Suprapubic skin (tissue), 4 donors: ENCODE data around the gene GIMAP8. TPM values are rescaled to one million over a fixed set of nuclear protein-coding genes. Genes with fewer than 3 reads are reported as not detected.

Experiments used
- DNase-seq, 2 donors: peaks; one replicate each; pipeline ENCODE4 v3.0.0-alpha.2; 2019; ENCODE audit warnings: low spot score in 2 of 2
- H3K27ac ChIP-seq: fragments of 200-600 bp; sonication (generic); one replicate; pipeline ENCODE4 v1.5.1; 2019
- H3K27me3 ChIP-seq: fragments of 200-600 bp; sonication (generic); one replicate; pipeline ENCODE4 v1.5.1; 2019
- H3K36me3 ChIP-seq: fragments of 200-600 bp; sonication (generic); one replicate; pipeline ENCODE4 v1.5.1; 2019
- H3K4me1 ChIP-seq: fragments of 200-600 bp; sonication (generic); one replicate; pipeline ENCODE4 v1.5.1; 2019
- H3K4me3 ChIP-seq: fragments of 200-600 bp; sonication (generic); one replicate; pipeline ENCODE4 v1.5.1; 2019; ENCODE audit warnings: mild to moderate bottlenecking
- H3K9me3 ChIP-seq: fragments of 200-600 bp; sonication (generic); one replicate; pipeline ENCODE4 v1.5.1; 2019
- EP300 ChIP-seq: sonication (generic); formaldehyde crosslinking; IDR thresholded peaks from one replicate; pipeline ENCODE4 v1.6.1; 2017; ENCODE audit warnings: antibody characterized with exemption
- POLR2A ChIP-seq, 2 donors: fragments of 450-650 bp; IDR thresholded peaks; one replicate each; pipeline ENCODE4 v1.6.1; 2017; ENCODE audit warnings: antibody characterized with exemption in 2 of 2, mild to moderate bottlenecking in 2 of 2, moderate library complexity in 2 of 2
- POLR2AphosphoS5 ChIP-seq, 3 donors: sonication (generic); formaldehyde crosslinking; IDR thresholded peaks; one replicate each; pipeline ENCODE4 v1.6.1; 2017; ENCODE audit warnings: antibody characterized with exemption in 3 of 3
- WGBS: methylation state at CpG from one replicate; pipeline ENCODE4 v1.1.5; 2018; 5-methylcytosine and 5-hydroxymethylcytosine counted together
- total RNA-seq, 4 donors: library from RNA; depleted of rRNA; stranded (reverse); fragments of >200 nt; gene quantifications; one replicate each; pipeline ENCODE4 v1.1.0, GENCODE V29; 2016
- TF ChIP-seq, protein P1 (sequence below), 2 donors: fragments of 200-600 bp in 1 of 2; fragments of 450-650 bp in 1 of 2; sonication (generic) in 1 of 2; IDR thresholded peaks; one replicate each; pipeline ENCODE4 v1.5.1; 2016 to 2019; ENCODE audit warnings: antibody characterized with exemption in 2 of 2, mild to moderate bottlenecking in 1 of 2, moderate library complexity in 1 of 2

Gene GIMAP8
- total RNA-seq, 4 donors from 2014 or later, result 1.5 to 5.6 (median 3.2) TPM

DNA sequence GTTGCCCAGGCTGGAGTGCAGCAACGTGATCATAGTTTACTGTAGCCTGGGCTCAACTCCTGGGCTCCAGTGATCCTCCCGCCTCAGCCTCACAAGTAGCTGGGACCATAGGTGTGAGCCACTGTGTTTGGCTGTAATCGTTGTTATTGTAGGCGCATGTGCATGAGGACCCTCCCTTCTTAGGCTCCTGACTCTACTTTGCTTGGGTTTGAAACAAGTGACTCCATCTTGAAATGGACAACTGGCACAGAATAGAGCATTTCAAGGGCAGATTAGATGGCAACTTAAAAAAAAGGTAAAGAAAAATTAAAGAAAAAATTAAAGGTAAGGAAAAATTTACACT, 15.4 kb upstream of the GIMAP8 start:
- DNase-seq, result no peak
- WGBS, result 96% methylated on average over 4 of the region's 4 CpGs
- H3K27ac ChIP-seq, result no peak overlapping the region
- no peaks in the 10 kb centered on the region for H3K27me3 ChIP-seq
- no peak for TF ChIP-seq POLR2A (IDR thresholded peaks at IDR 0.05)
- no peak for TF ChIP-seq POLR2AphosphoS5 (IDR thresholded peaks at IDR 0.05)
- TF ChIP-seq, protein P1, sequence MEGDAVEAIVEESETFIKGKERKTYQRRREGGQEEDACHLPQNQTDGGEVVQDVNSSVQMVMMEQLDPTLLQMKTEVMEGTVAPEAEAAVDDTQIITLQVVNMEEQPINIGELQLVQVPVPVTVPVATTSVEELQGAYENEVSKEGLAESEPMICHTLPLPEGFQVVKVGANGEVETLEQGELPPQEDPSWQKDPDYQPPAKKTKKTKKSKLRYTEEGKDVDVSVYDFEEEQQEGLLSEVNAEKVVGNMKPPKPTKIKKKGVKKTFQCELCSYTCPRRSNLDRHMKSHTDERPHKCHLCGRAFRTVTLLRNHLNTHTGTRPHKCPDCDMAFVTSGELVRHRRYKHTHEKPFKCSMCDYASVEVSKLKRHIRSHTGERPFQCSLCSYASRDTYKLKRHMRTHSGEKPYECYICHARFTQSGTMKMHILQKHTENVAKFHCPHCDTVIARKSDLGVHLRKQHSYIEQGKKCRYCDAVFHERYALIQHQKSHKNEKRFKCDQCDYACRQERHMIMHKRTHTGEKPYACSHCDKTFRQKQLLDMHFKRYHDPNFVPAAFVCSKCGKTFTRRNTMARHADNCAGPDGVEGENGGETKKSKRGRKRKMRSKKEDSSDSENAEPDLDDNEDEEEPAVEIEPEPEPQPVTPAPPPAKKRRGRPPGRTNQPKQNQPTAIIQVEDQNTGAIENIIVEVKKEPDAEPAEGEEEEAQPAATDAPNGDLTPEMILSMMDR (IDR thresholded peaks at IDR 0.05), result no peak
- no peak for TF ChIP-seq EP300
- H3K36me3 ChIP-seq, result no peaks in the 10 kb centered on the region
- H3K9me3 ChIP-seq, result no peaks in the 10 kb centered on the region
- no peak overlapping the region for H3K4me3 ChIP-seq
- H3K4me1 ChIP-seq, result no peaks in the 10 kb centered on the region

DNA sequence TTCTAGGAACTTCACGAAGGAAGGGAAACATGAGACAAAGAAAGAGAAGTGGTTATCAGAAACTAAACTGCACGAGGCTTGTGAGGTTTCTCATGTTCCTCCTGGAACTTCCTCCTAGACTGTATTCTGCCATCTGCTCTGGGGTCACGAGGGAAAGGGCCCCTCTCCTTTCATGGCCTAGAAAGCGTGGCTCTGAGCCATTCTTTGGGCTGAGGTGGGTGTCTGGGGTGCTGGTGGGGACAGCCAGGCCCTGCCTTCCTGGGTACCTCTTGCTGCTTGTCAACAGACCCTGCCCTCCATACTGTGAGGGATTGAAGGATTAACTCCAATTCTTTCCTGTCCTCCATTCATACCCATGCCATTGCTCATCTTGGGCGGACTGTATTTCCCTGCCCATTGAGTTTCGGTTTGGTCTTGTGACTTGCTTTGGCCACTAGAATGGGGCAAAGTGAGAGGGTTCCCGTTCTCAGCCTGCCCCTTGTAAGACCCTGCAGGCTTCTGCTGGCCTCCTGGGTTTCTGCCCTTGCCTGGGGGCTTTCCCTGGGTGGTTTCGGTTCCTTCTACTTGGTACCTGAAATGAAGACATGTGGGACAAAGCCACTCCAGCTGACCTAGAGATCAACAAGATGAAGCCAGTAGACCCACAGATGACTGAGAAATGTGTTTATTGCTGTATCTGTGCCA, 14.9 kb upstream of the GIMAP8 start:
- WGBS, result 71% methylated on average over 8 of the region's 8 CpGs
- Histone ChIP-seq H3K4me1 (no peaks in the 10 kb centered on the region), H3K36me3 (no peaks in the 10 kb centered on the region), H3K27ac (no peak overlapping the region), H3K4me3 (no peak overlapping the region), H3K9me3 (peaks cover 3% of the 10 kb centered on the region), H3K27me3 (no peaks in the 10 kb centered on the region)
- TF ChIP-seq POLR2A (IDR thresholded peaks at IDR 0.05), result no peak
- TF ChIP-seq, protein P1 (IDR thresholded peaks at IDR 0.05), result no peak
- no peak for TF ChIP-seq POLR2AphosphoS5 (IDR thresholded peaks at IDR 0.05)
- TF ChIP-seq EP300, result no peak
- DNase-seq, result no peak

DNA sequence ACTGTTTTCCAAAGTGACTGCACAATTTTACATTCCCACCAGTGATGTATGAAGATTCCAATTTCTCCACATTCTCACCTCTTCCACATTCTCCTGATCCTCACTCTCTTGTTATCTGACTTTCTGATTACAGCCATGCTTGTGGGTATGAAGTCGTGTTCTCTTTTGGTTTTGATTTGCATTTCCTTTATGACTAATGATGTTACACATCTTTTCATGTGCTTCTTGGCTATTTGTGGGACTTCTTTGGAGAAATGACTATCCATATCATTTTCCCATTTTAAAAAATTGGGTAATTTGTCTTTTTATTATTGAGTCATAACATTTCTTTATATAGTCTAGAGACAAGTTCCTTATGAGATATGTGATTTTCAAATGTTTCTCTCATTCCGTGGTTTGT, 10.5 kb upstream of the GIMAP8 start:
- 57% methylated on average over 2 of the region's 2 CpGs for WGBS

DNA sequence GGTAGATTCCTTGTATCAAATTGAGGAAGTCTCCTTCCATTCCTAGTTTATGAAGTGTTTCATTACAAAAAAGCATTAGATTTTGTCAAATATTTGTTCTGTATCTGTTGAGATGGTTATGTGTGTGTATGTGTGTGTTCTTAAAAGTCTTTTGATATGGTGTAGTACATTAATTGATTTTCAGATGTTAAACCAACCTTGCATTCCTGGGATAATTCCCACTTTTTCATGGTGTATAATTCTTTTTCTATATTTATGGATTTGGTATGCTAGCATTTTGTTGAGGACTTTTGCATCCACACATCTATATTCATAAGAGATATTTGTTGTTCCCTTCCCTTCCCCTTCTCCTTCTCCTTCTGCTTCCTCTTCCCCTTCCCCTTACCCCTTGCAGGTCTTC, 8.9 kb upstream of the GIMAP8 start:
- Histone ChIP-seq H3K4me1 (no peaks in the 10 kb centered on the region), H3K27ac (no peak overlapping the region), H3K4me3 (no peak overlapping the region), H3K36me3 (no peaks in the 10 kb centered on the region), H3K27me3 (no peaks in the 10 kb centered on the region), H3K9me3 (peaks cover 21% of the 10 kb centered on the region)
- no peak for TF ChIP-seq EP300
- no peak for TF ChIP-seq POLR2AphosphoS5 (IDR thresholded peaks at IDR 0.05)
- TF ChIP-seq POLR2A (IDR thresholded peaks at IDR 0.05), result no peak
- TF ChIP-seq, protein P1 (IDR thresholded peaks at IDR 0.05), result no peak
- no peak for DNase-seq

More for the DNA sequence above, 10.5 kb upstream of the GIMAP8 start:
- H3K27ac ChIP-seq, result no peak overlapping the region
- H3K4me1 ChIP-seq, result no peaks in the 10 kb centered on the region
- TF ChIP-seq EP300, result no peak
- no peak for TF ChIP-seq POLR2A (IDR thresholded peaks at IDR 0.05)
- TF ChIP-seq, protein P1 (IDR thresholded peaks at IDR 0.05), result no peak
- no peak for TF ChIP-seq POLR2AphosphoS5 (IDR thresholded peaks at IDR 0.05)
- H3K9me3 ChIP-seq, result peaks cover 21% of the 10 kb centered on the region
- H3K36me3 ChIP-seq, result no peaks in the 10 kb centered on the region
- H3K4me3 ChIP-seq, result no peak overlapping the region
- no peak for DNase-seq
- H3K27me3 ChIP-seq, result no peaks in the 10 kb centered on the region

DNA sequence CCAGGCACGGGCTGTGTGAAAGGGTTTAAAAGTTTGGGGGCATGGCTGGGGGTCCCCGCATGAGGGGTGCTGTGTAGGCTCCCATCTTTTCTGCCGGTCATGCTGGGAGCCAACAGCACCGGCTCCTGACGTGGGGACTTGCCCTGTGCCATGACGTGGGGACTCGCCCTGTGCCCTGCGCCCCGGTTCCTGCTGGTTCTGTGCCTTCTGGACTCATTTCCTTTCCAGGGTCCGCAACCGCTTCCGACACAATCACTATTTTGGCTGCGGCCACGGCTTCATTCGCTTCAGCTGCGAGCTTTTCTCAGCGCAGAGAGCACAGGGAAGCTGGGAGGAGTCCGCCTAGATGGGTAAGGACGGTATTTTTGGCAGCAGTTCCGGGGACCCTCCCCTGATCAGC, 7.6 kb upstream of the GIMAP8 start:
- Histone ChIP-seq H3K36me3 (no peaks in the 10 kb centered on the region), H3K4me1 (no peaks in the 10 kb centered on the region), H3K9me3 (peaks cover 21% of the 10 kb centered on the region), H3K4me3 (no peak overlapping the region), H3K27ac (no peak overlapping the region), H3K27me3 (no peaks in the 10 kb centered on the region)
- WGBS, result 96% methylated on average over 15 of the region's 20 CpGs
- no peak for DNase-seq
- TF ChIP-seq POLR2A (IDR thresholded peaks at IDR 0.05), result no peak
- TF ChIP-seq POLR2AphosphoS5 (IDR thresholded peaks at IDR 0.05), result no peak
- TF ChIP-seq EP300, result no peak
- TF ChIP-seq, protein P1 (IDR thresholded peaks at IDR 0.05), result no peak
